D721Med (cell line): Measurements from ENCODE around the gene BRD3.

Experiments used
- DNase-seq: peaks from one replicate; pipeline ENCODE4 v3.0.0; 2011; ENCODE audit warnings: low spot score; ENCODE audit not compliant: insufficient read length
- FAIRE-seq: peaks from 2 replicates; lab custom pipeline; 2011; peaks lifted over from hg19 to GRCh38; lab: Jason Lieb, UNC
- TF ChIP-seq, protein P1 (sequence below): IDR thresholded peaks from 2 replicates; pipeline ENCODE4 v1.5.1; 2012; ENCODE audit warnings: mild to moderate bottlenecking, control low read depth; ENCODE audit not compliant: insufficient read depth; ENCODE audit errors: missing control alignments

Gene BRD3

DNA sequence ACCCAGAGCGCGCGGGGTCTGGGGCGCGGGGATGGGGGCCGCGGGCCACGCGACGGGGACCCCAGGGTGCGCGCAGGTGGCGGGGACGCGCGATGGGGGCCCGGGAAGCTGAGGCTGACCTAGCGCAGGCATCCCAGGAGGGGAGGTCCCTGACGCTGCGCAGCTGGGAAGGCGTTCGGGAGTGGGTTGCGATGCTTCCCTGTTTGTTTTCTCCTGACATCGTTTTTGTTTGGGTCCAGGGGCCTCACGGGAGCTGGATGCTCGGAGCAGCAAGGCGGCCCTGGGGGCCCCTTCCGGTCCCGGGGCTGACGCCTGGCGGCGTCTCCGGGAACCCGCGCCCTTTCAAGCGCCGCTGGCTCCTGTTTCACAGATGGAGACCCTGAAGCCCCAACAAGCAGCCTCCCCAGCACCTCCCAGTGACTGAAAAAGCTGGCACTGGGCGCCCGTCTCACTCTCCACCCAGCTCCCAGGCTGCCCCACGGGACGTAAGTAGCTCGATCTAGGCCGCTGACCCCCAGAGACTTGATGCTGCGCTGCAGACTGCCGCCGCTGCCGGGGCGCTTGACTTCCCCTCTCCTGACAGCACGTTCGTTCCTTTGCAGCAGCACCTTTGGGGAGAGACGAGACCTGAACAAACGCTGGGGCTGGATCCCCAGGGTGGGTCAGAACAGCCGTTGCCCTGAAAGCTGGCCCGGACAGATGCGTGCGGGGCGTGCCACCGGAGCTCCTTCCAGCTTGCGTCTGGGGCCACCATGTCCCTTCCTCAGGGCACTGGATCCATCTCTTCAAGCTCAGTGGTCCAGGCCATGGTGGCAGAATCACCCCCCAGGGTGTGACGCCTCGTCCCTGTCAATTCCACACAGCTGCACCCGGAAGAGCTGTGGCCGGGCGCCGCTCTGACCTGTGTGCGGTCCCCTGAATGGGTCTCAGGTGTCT lies 42.0 kb downstream of the BRD3 start:
- no peak for DNase-seq
- FAIRE-seq, result no peak
- TF ChIP-seq, protein P1, sequence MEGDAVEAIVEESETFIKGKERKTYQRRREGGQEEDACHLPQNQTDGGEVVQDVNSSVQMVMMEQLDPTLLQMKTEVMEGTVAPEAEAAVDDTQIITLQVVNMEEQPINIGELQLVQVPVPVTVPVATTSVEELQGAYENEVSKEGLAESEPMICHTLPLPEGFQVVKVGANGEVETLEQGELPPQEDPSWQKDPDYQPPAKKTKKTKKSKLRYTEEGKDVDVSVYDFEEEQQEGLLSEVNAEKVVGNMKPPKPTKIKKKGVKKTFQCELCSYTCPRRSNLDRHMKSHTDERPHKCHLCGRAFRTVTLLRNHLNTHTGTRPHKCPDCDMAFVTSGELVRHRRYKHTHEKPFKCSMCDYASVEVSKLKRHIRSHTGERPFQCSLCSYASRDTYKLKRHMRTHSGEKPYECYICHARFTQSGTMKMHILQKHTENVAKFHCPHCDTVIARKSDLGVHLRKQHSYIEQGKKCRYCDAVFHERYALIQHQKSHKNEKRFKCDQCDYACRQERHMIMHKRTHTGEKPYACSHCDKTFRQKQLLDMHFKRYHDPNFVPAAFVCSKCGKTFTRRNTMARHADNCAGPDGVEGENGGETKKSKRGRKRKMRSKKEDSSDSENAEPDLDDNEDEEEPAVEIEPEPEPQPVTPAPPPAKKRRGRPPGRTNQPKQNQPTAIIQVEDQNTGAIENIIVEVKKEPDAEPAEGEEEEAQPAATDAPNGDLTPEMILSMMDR, result no peak

DNA sequence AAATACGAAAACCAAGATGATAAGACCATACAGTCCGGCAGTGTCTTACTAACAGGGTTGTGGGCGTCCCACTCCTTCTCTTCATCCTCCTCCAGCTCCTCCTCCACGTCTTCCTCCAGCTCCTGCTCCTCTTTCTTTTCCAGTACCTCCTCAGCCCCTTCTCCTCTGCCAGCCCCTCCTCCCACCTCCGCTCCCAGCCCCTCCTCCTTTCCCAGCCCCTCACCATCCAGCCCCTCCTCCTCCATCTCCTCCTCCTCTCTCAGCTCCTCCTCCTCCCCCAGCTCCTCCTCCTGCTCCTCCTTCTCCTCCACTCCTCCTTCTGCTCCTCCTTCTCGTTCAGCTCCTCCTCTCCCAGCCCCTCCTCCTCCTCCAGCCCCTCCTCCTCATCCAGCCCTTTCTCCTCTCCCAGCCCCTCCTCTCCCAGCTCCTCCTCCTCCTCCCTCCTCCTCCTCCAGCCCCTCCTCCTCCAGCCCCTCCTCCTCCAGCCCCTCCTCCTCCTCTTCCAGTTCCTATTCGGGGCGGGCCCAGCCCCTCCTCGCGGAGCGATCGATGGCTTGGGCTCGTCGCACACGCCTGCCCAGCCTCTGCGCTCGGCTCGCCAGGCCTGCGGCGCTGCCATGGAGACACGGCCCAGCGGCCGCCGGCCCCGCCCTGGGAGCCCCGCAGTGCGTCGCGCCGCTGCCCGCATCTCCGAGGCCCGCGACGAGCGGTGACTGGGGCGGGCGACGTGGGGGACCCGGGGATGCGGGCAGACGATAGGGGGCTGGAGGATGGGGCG lies 42.8 kb downstream of the BRD3 start, which contains the start of gene BRD3OS:
Gene BRD3OS (plus strand): TSS at position 654 of the 778 bp plus-strand sequence. CDS start 1,267 bp downstream, outside the sequence.
- no peak for FAIRE-seq
- DNase-seq, result peak; percentile 90
- TF ChIP-seq, protein P1, result no peak

DNA sequence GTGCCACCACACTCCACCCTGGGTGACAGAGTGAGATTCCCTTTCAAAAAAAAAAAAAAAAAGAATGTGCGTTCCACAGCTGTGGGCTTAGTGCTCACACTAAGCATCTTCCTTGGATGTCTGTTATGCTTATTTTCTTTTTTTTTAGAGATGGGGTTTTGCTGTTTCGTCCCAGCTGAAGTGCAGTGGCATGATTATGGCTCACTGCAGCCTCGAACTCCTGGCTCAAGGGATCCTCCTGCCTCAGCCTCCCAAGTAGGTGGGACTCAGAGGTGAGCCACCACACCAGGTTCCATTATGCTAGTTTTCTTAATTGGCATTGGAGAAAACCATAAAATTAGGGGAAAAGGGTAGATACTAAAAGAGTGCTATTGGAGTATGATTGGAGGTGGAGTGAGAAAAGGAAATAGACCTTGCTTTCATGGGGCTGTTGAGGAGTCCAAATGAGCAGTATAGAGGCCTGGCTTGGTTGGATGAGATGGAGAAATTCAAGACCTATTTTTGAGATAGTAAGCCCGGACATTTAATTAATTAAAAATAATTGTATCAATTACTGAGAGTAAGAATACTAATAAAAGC lies 43.5 kb downstream of the BRD3 start:
- TF ChIP-seq, protein P1, result no peak
- FAIRE-seq (no peak), DNase-seq (no peak)

DNA sequence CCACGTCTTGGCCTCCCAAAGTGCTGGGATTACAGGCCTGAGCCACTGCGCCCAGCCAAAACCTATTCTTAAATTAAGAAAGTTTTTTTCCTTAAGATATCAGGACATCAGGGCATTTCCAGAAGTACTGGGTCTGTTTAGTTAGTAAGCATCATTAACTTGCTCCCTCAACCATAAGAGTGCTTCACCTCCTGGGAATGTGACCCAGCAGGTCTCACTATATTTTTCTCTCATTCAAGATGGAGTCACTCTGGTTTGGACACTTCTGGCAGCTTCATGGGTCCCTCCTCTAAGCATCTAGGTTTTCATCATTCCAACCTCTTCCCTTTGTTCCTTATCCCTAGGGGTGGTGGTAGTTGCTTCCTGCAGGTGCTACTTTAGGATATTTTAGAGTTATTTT lies 52.9 kb downstream of the BRD3 start:
- TF ChIP-seq, protein P1, result no peak
- DNase-seq (no peak), FAIRE-seq (no peak)

DNA sequence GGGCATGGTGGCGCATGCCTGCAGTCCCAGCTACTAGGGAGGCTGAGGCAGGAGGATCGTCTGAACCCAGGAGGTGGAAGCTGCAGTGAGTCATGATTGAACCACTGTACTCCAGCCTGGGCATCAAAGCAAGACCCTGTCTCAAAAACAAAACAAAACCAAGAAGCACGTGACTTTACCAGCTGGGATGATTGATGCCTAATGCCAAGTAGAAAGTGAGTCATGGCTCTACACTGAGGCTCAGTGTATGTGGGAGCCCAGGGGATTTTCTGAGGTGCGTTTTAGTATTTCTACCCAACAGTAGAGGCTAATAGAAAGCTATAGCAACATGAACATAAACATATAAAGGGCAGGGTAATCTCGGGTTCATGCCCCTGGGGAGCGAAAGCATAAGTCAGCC lies 56.4 kb downstream of the BRD3 start:
- FAIRE-seq (no peak), DNase-seq (no peak)
- TF ChIP-seq, protein P1, result no peak

DNA sequence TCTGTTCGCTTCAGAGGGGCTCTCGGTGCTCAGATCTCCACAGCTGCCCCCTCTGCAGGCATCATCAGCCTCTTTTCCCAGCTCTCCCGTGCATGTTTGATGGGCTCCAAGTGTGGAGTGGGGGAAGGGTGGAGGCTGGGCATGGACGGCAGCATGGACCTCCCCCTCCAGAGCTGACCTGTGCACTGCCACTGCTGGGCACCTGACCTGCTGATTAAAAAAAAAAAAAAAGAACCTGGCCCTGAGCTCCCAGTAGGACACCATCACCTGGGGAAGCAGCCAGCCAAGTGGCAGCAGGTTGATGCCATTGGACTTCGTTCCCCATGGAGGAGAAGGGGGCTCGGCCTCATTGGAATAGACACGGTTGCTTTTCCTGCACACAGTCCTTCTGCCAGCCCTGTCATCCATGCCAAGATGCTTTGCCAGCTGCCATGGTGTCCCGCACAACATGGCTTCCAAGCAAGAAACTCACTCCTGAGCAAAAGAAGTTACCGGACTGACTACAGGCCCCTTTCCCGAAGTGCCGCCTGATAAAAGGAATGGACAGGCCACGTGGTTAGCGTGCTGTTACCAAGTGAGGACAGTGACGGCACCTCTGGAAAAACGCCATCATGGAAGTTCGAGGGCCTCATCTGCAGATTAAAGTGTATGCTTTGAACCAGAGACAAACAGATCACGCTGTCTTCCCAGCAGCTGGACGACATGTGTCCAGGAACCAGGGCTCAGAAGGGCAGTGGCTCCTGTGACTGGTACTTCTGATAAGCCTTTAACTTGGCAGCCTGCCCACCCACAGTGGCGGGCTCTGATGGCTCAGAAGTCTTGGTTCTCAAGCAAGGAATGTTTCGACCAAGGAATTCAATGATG lies 57.3 kb downstream of the BRD3 start:
- FAIRE-seq (no peak), DNase-seq (no peak)
- TF ChIP-seq, protein P1, result no peak
